ENCODE data around the gene KCNK16.

GRCh38 chr6:39341937-39342336, 19.4 kb upstream of the KCNK16 start:
- TF ChIP-seq CTCF (IDR thresholded peaks at IDR 0.05; ENCODE audit: low read depth, low read length, poor library complexity, severe bottlenecking) (no peak), EZH2phosphoT487 (IDR thresholded peaks at IDR 0.05; ENCODE audit: borderline replicate concordance, low read length) (no peak)

Measured in DOHH2 (cell line).